ENCODE measurements around the gene RALGAPA1.
"Not testable (repeated sequence)": the region's sequence is repeated elsewhere in the genome, so short reads cannot be mapped to it uniquely, and the experiment has no call there.

Gene RALGAPA1

GRCh38 chr14:35760143-35760542, 49.0 kb downstream of the RALGAPA1 start:
- no peak for DNase-seq

DNA sequence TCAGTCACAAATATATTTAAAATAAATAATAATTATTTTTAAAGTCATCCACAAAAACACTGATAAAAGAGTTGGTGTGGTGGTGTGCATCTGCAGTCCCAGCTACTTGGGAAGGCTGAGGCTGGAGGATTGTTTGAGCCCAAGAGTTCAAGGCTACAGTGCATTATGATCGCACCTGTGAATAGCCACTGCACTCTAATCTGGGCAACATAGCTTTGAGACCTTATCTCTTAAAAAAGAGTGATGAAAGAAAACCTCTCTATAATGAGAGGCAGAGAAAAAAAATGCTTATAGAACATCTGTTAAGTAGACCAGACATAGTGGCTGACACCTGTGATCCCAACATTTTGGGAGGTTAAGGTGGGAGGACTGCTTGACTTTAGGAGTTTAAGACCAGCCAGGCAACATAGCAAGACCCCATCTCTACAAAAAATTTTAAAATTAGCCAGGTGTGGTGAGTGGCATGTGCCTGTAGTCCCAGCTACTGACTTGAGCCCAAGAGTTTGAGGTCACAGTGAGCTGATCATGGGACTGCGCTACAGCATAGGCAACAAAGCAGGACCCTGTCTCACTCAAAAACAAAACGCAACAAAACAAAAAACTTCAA, 50.5 kb downstream of the RALGAPA1 start:
- no peak for DNase-seq

DNA sequence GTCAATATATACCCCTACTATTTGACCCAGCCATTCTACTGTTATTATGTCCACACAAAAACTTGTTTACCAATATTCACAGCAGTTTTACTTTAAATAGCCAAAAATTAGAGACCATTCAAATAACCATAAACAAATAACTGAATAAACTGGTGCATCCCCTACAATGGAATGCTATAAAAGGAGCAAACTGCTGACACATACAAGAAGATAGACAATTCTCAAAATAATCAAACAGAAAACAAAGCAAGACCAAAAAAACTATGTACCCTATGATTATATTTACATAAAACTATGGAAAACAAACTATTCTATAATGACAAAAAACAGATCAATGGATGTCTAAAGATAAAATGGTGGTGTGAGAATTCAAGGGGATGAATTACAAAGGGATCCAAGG, 54.4 kb downstream of the RALGAPA1 start:
- DNase-seq: no peak

- DNase-seq: no peak
Observed at GRCh38 chr14:35752380-35752779, 56.7 kb downstream of the RALGAPA1 start.

DNA sequence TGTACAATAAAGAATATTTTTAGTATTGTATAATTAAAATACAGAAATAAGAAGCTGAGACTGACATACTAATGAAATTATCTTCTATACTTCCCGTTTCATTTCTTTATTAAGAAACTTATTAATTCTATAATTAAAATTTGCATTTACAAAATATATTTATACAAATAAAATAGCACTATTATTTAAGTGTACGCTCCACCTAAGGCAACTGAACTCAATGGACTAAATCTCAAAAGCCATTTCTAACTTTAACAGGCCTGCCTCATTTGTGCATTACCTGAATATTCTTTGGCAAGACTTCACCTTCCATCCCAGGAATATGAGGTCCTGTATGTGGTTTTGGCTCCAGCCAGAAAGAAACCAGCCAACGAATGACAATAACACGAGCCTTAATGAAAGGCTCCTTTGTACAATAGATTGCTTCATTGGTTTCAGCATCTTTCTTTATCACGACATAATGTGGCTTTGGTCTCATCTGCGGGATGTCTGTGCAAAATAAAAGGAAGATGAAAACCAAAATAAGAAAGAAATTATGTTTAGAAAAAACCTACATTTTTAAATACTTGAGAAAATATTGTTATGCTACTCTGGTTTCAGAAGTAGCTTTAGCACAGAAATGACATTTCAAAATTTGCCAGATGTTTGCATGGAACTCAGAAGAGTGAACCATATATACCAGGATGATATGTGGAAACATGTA, 58.7 kb downstream of the RALGAPA1 start:
- no peak for DNase-seq

GRCh38 chr14:35747379-35747778, 61.7 kb downstream of the RALGAPA1 start:
- DNase-seq: no peak

DNA sequence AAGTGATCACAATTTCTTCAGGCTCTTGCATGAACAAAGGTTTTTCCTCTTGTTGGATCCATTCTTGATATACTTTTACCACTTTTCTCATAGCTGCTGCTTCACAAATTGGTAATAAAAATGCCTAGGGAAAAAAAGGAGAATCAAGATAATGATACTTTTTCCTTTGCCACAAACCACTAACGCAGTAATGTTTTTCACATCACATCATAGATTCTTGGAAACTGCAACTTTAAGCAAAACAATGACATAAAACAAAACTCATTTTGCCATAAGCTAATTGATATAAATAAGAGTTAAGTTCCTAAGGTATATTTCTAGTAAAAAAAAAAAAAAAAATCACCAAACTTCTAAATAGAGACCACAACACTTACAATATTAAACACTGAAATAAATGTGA, 66.7 kb downstream of the RALGAPA1 start:
- no peak for DNase-seq

DNA sequence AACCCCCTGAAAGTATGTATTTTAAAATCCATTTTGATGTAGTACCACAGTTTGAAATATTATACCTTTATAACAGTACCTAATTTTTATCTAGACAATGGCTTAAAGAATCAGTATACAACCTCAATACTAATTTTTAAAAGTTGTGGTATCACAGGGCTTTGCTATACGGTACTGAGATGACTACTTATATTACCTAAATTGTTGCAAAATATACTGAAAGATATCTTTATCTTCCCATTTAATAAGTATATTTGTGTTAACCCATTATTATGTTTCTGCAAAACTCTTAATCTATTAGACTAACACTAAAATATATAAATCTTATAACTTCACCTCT, 67.1 kb downstream of the RALGAPA1 start:
- no peak for DNase-seq

GRCh38 chr14:35741345-35742031, 67.6 kb downstream of the RALGAPA1 start:
- no peak for DNase-seq

- no peak for DNase-seq
Observed at GRCh38 chr14:35740215-35740614, 68.9 kb downstream of the RALGAPA1 start.

DNA sequence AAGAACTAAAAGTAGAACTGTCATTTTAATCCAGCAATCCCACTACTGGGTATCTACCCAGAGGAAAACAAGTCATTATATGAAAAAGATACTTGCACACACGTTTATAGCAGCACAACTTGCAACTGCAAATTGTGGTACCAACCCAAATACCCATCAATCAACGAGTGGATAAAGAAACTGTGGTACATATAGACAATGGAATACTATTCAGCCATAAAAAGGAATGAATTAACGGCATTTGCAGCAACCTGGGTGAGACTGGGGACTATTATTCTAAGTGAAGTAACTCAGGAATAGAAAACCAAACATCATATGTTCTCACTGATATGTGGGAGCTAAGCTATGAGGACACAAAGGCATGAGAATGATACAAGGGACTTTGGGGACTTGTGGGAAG, 73.9 kb downstream of the RALGAPA1 start:
- not testable (repeated sequence) for DNase-seq

DNA sequence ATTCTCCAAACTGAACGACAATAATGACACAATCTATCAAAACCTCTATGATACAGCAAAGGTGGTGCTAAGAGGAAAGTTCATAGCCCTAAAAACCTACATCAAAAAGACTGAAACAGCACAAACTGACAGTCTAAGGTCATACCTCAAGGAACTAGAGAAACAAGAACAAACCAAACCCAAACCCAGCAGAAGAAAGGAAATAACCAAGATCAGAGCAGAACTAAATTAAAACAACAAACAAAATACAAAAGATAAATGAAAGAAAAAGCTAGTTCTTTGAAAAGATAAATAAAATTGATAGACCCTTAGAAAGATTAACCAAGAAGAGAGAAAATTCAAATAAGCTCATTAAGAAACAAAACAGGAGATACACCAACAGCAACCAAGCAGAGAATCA, 75.6 kb downstream of the RALGAPA1 start:
- not testable (repeated sequence) for DNase-seq

GRCh38 chr14:35730871-35731270, 78.2 kb downstream of the RALGAPA1 start:
- DNase-seq: no peak

GRCh38 chr14:35727764-35728163, 81.3 kb downstream of the RALGAPA1 start:
- no peak for DNase-seq

GRCh38 chr14:35725930-35726329, 83.2 kb downstream of the RALGAPA1 start:
- no peak for DNase-seq

DNA sequence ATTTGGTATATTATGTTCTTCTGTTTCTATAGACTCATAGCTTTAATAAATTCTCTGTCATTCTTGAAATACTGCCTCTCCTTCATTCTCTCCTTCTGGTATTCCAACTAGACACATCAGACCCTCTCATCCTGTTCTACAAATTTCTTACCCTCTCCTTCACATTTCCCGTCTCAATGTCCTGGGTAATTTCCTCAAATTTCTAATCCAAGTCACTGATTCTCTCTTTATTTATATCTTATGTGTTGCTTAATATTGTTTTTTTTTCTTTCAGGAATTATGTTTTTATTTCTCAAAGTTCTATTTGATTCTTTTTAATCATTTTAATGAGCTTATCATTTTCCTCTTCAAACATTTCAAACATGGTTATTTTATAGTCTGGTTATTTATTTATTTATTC, 94.0 kb downstream of the RALGAPA1 start:
- DNase-seq: no peak

GRCh38 chr14:35712466-35712865, 96.6 kb downstream of the RALGAPA1 start:
- no peak for DNase-seq

GRCh38 chr14:35708062-35708461, 101.0 kb downstream of the RALGAPA1 start:
- DNase-seq: no peak

DNA sequence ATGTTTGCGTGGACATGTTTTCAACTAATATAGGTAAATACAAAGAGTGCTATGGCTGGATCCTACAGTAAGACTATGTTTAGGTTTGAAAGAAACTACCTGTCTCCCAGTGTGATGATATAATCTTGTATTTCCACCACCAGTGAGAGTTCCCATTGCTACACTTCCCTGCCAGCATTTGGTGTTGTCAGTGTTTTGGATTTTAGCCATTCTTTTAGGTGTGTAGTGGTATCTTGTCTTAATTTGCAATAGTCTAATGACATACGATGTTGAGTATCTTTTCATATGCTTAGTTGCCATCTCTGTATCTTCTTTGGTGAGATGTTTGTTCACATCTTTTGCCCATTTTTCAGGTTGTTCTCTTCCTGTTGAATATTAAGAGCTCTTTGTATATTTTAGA, 103.5 kb downstream of the RALGAPA1 start:
- no peak for DNase-seq

DNA sequence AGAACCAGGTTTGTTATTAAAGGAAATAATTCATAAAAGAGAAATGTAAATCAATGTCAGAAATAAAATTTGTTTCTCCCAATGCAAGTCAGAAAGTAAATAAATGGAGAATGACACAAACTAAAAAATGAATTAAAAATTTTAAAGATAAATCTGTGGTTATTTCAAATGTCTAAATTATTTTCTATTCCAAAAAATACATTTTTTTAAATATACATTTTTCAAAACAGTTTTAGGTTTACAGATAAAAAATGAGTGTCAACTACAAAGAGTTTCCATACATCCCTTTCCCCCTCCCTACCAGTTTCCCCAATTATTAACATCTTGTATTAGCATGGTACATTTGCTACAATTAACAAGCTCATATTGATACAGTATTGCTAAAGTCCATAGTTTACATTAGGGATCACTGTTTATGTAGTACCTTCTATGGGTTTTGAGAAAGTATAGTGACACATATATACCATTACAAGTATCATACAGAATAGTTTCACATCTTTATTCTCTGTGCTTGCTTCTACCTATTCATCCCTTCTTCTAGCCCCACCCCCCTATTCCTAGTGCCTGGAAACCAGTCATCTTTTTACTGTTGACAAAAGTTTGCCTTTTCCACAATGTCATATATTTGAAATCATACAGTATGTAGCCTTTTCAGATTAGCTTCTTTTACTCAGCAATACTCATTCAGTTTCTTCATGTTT, 104.2 kb downstream of the RALGAPA1 start:
- no peak for DNase-seq

- DNase-seq: no peak
Observed at GRCh38 chr14:35701531-35701930, 107.6 kb downstream of the RALGAPA1 start.

DNA sequence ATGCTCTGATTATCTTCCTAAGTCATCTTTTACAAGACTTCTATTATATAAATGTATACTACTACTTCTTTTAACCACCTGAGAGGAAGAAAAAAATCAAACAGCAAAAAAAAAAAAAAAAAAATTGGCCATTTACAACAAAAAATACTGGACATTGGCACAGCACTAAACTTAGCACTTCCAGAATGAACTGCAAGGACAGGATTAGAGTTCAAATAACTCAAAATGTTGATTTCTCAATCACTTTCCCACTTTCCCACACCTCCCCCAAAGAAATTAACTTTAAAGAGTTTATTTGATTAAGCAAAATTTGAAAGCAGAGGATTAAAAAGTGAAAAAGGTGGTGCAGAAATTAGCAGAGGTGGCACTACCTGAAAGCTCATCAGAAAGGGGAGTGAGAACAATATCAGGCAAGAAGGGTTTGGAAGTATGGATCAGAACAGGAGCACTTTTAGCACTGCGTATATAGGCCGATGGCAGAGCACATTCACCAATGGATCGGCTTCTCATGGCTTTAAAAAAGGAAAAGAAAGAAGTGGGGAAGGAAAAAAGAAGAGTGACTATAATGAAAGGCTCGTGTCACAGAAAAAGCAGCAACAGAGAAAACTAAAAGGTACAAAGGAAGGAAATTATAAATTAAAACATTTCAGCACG, 109.2 kb downstream of the RALGAPA1 start:
- DNase-seq: no peak

DNA sequence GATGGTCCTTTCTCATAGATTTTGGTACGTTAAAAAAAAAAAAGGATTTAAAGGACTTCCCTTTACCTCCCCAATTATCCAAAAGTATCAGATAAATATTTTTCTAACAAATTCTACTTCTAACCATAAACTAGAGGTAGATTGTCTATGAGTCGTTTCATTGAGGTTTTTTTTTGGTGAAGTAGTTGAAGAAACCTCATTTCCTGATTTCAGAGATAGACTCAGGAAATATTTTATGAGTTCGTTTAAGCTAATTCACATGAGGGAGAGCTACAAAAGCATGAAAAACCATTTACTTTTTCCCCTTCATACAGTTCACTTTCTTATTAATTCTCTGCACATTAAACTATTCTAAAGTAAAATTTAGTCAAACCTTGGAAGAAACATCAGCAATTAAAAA, 112.5 kb downstream of the RALGAPA1 start:
- DNase-seq: no peak
